Measurements from ENCODE around the gene ABCF2. TPM values are rescaled to one million over a fixed set of nuclear protein-coding genes. Genes with fewer than 3 reads are reported as not detected.
A peak's percentile ranks its signal among the peaks of the same experiment; 100 is the strongest.

The ABCF2 gene
- total and polyA plus RNA-seq, 2 of the 13 experiments (the other 11 are each of a cell fraction or from before 2014, with no cell fraction given) = 16.3 to 42.5 TPM

DNA sequence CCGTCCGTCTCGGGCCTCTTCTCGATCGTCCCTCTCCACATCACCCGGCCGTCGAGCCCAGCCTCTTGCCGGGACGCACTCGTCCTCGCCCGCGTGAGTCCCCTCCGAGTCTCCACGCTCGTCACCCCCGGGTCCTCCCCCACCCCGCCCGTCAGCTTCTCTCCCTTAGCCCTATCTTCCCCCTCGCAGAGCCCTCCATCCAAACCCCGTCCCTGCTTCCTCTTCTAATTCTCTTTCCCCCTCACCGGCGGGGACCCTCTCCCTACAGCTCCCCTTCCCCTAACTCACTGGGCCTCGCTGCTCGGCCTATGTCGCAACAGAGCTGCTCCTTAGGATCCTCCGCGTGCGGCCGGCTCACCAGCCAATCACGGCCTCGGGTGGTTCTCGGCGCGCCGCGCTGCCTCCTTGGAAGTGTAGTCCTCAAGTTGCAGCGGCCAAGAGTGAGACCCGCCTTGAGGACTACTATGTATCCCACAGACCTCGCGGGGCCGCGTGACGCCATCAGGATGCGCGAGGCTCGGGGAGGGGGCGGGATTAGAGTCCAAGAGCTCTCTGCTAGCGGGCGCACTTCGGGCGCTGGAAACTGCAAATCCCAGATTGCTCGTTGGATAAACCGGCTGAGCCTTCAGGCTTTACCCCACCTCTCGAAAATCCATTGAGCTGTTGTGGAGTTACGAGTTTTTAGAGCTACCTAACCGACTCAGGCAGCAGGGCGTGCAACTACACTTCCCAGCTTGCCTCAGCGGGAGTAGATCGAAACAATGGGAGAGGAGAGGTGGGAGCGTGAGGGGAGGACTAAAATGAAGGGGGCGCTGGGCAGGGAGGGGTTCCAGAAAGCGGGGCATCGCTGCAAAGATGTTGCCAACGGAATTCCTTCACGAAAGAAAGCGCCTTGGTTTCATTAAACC, at the start of gene ABCF2 (continued):
- TF ChIP-seq ZNF567 (CRISPR knock-in tag; IDR thresholded peaks at IDR 0.05; ENCODE audit: borderline replicate concordance) (no peak), SALL1 (CRISPR knock-in tag; IDR thresholded peaks at IDR 0.05) (peak; percentile 75), GABPA (IDR thresholded peaks at IDR 0.05; ENCODE audit: low read depth, low read length) (peak; percentile 28; the same call in 1 of the 2 replicates), GABPA (CRISPR knock-in tag; IDR thresholded peaks at IDR 0.05; ENCODE audit: low read depth) (peak; percentile 76), FIP1L1 (IDR thresholded peaks at IDR 0.05; ENCODE audit: borderline replicate concordance, insufficient read depth, low read depth, low read length) (peak; percentile 76; the same call in 1 of the 2 replicates), MZF1 (CRISPR knock-in tag; IDR thresholded peaks at IDR 0.05; ENCODE audit: borderline replicate concordance) (peak; percentile 31; the same call in 1 of the 2 replicates), FOXA3 (CRISPR knock-in tag; IDR thresholded peaks at IDR 0.05) (peak; percentile 61), POLR2A (IDR thresholded peaks at IDR 0.05; ENCODE audit: insufficient read depth in 1 of 2, low read depth in 2 of 2, low read length in 2 of 2) (peak; percentile 68 to 72), POLR2AphosphoS5 (IDR thresholded peaks at IDR 0.05; ENCODE audit: low read depth, low read length) (peak; percentile 88), ZNF142 (CRISPR knock-in tag; IDR thresholded peaks at IDR 0.05) (0 out of 2 replicates have a peak, but pooled peaks have one; percentile 62), YEATS4 (CRISPR knock-in tag; IDR thresholded peaks at IDR 0.05; ENCODE audit: borderline replicate concordance) (peak; percentile 71; the same call in 1 of the 2 replicates), HNRNPL (IDR thresholded peaks at IDR 0.05; ENCODE audit: low read depth, low read length) (no peak), CHD4 (IDR thresholded peaks at IDR 0.05; ENCODE audit: borderline replicate concordance, low read length) (no peak), ZNF780A (CRISPR knock-in tag; IDR thresholded peaks at IDR 0.05) (no peak), SP1 (IDR thresholded peaks at IDR 0.05) (no peak), SP1 (CRISPR knock-in tag; IDR thresholded peaks at IDR 0.05) (peak; percentile 94)
- TF ChIP-seq, protein P1, sequence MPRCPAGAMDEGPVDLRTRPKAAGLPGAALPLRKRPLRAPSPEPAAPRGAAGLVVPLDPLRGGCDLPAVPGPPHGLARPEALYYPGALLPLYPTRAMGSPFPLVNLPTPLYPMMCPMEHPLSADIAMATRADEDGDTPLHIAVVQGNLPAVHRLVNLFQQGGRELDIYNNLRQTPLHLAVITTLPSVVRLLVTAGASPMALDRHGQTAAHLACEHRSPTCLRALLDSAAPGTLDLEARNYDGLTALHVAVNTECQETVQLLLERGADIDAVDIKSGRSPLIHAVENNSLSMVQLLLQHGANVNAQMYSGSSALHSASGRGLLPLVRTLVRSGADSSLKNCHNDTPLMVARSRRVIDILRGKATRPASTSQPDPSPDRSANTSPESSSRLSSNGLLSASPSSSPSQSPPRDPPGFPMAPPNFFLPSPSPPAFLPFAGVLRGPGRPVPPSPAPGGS (CRISPR knock-in tag; IDR thresholded peaks at IDR 0.05) = peak; percentile 60; the same call in 1 of the 2 replicates
- TF ChIP-seq, protein P2, sequence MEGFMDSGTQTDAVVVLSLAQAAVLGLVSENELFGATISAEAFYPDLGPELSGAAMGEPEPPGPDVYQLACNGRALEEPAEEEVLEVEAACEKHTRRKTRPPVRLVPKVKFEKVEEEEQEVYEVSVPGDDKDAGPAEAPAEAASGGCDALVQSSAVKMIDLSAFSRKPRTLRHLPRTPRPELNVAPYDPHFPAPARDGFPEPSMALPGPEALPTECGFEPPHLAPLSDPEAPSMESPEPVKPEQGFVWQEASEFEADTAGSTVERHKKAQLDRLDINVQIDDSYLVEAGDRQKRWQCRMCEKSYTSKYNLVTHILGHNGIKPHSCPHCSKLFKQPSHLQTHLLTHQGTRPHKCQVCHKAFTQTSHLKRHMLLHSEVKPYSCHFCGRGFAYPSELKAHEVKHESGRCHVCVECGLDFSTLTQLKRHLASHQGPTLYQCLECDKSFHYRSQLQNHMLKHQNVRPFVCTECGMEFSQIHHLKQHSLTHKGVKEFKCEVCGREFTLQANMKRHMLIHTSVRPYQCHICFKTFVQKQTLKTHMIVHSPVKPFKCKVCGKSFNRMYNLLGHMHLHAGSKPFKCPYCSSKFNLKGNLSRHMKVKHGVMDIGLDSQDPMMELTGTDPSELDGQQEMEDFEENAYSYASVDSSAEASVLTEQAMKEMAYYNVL (CRISPR knock-in tag; IDR thresholded peaks at IDR 0.05; ENCODE audit: borderline replicate concordance) = peak; percentile 70; the same call in 1 of the 2 replicates
- TF ChIP-seq, protein P3, sequence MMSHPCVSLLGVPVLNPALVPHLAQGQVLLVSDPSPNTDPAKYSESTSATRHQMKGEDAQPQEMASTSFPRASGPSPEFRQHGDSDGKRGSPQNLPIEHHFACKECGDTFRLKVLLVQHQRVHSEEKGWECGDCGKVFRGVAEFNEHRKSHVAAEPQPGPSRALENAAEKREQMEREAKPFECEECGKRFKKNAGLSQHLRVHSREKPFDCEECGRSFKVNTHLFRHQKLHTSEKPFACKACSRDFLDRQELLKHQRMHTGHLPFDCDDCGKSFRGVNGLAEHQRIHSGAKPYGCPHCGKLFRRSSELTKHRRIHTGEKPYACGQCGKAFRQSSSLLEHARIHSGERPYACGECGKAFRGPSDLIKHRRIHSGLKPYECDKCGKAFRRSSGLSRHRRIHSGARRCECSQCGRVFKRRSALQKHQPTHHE (CRISPR knock-in tag; IDR thresholded peaks at IDR 0.05; ENCODE audit: borderline replicate concordance) = peak; percentile 64; the same call in 1 of the 2 replicates
